ENCODE results near the gene KRCC1. TPM values are rescaled to one million over a fixed set of nuclear protein-coding genes. Genes with fewer than 3 reads are reported as not detected.

KRCC1 gene
- total and polyA plus RNA-seq, 2 experiments from 2014 or later, result 10.3 to 12.5 TPM

DNA sequence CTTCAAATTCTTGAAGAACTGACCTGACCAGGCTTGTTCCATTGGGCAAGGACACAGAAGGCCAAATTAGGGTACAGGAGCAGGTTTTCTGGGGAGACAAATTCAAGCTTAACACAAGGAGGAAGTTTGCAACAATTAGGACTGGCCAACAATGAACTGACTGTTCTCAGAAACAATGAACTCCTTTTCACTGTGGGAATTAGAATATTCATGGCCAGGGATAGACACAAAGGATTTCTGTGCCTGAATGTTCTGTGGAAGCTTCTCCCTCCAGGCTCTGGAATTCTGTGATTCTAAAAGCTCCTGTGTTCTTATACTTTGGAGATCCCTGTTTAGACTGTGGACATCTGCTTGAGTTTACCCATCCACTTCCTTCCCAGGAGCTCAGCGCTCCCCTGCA is 27.2 kb upstream of the KRCC1 start:
- TF ChIP-seq, protein P1, sequence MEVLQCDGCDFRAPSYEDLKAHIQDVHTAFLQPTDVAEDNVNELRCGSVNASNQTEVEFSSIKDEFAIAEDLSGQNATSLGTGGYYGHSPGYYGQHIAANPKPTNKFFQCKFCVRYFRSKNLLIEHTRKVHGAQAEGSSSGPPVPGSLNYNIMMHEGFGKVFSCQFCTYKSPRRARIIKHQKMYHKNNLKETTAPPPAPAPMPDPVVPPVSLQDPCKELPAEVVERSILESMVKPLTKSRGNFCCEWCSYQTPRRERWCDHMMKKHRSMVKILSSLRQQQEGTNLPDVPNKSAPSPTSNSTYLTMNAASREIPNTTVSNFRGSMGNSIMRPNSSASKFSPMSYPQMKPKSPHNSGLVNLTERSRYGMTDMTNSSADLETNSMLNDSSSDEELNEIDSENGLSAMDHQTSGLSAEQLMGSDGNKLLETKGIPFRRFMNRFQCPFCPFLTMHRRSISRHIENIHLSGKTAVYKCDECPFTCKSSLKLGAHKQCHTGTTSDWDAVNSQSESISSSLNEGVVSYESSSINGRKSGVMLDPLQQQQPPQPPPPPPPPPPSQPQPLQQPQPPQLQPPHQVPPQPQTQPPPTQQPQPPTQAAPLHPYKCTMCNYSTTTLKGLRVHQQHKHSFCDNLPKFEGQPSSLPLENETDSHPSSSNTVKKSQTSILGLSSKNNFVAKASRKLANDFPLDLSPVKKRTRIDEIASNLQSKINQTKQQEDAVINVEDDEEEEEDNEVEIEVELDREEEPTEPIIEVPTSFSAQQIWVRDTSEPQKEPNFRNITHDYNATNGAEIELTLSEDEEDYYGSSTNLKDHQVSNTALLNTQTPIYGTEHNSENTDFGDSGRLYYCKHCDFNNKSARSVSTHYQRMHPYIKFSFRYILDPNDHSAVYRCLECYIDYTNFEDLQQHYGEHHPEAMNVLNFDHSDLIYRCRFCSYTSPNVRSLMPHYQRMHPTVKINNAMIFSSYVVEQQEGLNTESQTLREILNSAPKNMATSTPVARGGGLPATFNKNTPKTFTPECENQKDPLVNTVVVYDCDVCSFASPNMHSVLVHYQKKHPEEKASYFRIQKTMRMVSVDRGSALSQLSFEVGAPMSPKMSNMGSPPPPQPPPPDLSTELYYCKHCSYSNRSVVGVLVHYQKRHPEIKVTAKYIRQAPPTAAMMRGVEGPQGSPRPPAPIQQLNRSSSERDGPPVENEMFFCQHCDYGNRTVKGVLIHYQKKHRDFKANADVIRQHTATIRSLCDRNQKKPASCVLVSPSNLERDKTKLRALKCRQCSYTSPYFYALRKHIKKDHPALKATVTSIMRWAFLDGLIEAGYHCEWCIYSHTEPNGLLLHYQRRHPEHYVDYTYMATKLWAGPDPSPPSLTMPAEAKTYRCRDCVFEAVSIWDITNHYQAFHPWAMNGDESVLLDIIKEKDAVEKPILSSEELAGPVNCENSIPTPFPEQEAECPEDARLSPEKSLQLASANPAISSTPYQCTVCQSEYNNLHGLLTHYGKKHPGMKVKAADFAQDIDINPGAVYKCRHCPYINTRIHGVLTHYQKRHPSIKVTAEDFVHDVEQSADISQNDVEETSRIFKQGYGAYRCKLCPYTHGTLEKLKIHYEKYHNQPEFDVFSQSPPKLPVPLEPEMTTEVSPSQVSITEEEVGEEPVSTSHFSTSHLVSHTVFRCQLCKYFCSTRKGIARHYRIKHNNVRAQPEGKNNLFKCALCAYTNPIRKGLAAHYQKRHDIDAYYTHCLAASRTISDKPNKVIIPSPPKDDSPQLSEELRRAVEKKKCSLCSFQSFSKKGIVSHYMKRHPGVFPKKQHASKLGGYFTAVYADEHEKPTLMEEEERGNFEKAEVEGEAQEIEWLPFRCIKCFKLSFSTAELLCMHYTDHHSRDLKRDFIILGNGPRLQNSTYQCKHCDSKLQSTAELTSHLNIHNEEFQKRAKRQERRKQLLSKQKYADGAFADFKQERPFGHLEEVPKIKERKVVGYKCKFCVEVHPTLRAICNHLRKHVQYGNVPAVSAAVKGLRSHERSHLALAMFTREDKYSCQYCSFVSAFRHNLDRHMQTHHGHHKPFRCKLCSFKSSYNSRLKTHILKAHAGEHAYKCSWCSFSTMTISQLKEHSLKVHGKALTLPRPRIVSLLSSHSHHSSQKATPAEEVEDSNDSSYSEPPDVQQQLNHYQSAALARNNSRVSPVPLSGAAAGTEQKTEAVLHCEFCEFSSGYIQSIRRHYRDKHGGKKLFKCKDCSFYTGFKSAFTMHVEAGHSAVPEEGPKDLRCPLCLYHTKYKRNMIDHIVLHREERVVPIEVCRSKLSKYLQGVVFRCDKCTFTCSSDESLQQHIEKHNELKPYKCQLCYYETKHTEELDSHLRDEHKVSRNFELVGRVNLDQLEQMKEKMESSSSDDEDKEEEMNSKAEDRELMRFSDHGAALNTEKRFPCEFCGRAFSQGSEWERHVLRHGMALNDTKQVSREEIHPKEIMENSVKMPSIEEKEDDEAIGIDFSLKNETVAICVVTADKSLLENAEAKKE (CRISPR knock-in tag; IDR thresholded peaks at IDR 0.05), result peak; percentile 73; the same call in 1 of the 2 replicates
- no peak for TF ChIP-seq CREB1 (CRISPR knock-in tag; IDR thresholded peaks at IDR 0.05; ENCODE audit: low read depth)
- DNase-seq (ENCODE audit: low spot score) (peak; percentile 34), ATAC-seq (peak; percentile 76)
- Histone ChIP-seq H3K9me2 (ENCODE audit: insufficient read depth) (no peaks in the 10 kb centered on the region), H2AFZ (no peak overlapping the region), H3K27ac (ENCODE audit: low read depth) (no peak overlapping the region), H4K20me1 (replicated peaks; ENCODE audit: insufficient read depth) (no peaks in the 10 kb centered on the region), H3K79me2 (replicated peaks; ENCODE audit: insufficient read depth) (no peaks in the 10 kb centered on the region), H3K4me3 (no peak overlapping the region), H3K4me1 (ENCODE audit: insufficient read depth) (0 out of 2 replicates have a peak, but pooled peaks cover 9% of the 10 kb centered on the region), H3K4me2 (peak overlapping the region; percentile 58), H3K36me3 (ENCODE audit: insufficient read depth) (no peaks in the 10 kb centered on the region), H3K27me3 (ENCODE audit: insufficient read depth) (no peaks in the 10 kb centered on the region), H3F3A (replicated peaks; ENCODE audit: low read depth) (no peaks in the 10 kb centered on the region)
- H3K27ac Mint-ChIP-seq, result no peak overlapping the region
- no peaks in the 10 kb centered on the region for H3K27me3 Mint-ChIP-seq (ENCODE audit: insufficient read depth, low read depth, poor library complexity)
- no peaks in the 10 kb centered on the region for H3K9me3 Mint-ChIP-seq
- H3K4me1 Mint-ChIP-seq, result peaks cover 14% of the 10 kb centered on the region
- no peaks in the 10 kb centered on the region for H3K36me3 Mint-ChIP-seq (ENCODE audit: low read depth)
- no peak overlapping the region for H3K4me3 Mint-ChIP-seq

DNA sequence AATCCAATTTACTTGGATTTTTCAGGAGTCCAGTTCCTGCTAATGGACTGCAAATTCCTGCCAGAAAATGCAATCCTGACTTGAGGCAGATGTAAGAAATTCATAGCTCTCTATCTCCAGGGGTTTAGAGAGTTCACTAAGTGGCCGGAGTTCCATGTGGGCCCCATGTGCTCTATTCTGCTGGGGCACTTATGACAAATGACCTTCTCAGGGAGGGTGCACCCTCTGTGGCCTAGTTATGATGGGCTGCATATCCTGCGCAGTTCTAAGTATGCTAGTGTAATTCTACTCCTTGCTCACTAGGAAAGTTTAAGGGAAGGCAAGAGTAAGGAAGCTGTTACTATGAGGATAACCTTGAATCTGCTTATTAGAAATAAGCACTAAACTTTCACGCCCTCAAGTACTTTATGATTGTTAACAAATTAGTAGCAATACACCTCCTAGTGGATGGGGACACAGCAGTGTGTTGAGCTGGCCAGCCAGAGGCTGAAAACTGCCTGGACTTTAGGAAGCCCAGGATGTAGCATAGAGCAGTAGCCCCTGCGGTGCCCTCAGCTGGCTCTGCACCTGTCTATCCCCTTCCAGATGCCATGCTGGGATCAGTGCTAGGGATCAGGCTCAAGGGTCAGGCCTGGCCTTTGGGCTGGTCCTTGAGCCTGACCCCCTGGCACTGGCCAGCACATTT is 26.5 kb upstream of the KRCC1 start:
- H3K4me2 ChIP-seq, result peak overlapping the region; percentile 58; the same call in 1 of the 2 replicates
- TF ChIP-seq, protein P1 (CRISPR knock-in tag; IDR thresholded peaks at IDR 0.05), result no peak

More for the DNA sequence above, 26.5 kb upstream of the KRCC1 start:
- Mint-ChIP-seq H3K27ac (no peak overlapping the region), H3K4me1 (peaks cover 14% of the 10 kb centered on the region), H3K36me3 (ENCODE audit: low read depth) (no peaks in the 10 kb centered on the region), H3K9me3 (no peaks in the 10 kb centered on the region), H3K27me3 (ENCODE audit: insufficient read depth, low read depth, poor library complexity) (no peaks in the 10 kb centered on the region), H3K4me3 (no peak overlapping the region)
- no peaks in the 10 kb centered on the region for H3K79me2 ChIP-seq (replicated peaks; ENCODE audit: insufficient read depth)
- H2AFZ ChIP-seq, result 0 out of 2 replicates have a peak overlapping the region, but pooled peaks have one; percentile 43
- H3K4me3 ChIP-seq, result no peak overlapping the region
- H3K27me3 ChIP-seq (ENCODE audit: insufficient read depth), result no peaks in the 10 kb centered on the region
- no peak overlapping the region for H3K27ac ChIP-seq (ENCODE audit: low read depth)
- H3F3A ChIP-seq (replicated peaks; ENCODE audit: low read depth), result no peaks in the 10 kb centered on the region
- DNase-seq (ENCODE audit: low spot score) (no peak), ATAC-seq (peak; percentile 64)
- 0 out of 2 replicates have a peak, but pooled peaks cover 9% of the 10 kb centered on the region for H3K4me1 ChIP-seq (ENCODE audit: insufficient read depth)
- H4K20me1 ChIP-seq (replicated peaks; ENCODE audit: insufficient read depth), result no peaks in the 10 kb centered on the region
- H3K9me2 ChIP-seq (ENCODE audit: insufficient read depth), result no peaks in the 10 kb centered on the region
- no peaks in the 10 kb centered on the region for H3K36me3 ChIP-seq (ENCODE audit: insufficient read depth)

All from GM23338 (cell line).